ENCODE measurements around the gene ZNF91. TPM values are rescaled to one million over a fixed set of nuclear protein-coding genes. Genes with fewer than 3 reads are reported as not detected.
A peak's percentile ranks its signal among the peaks of the same experiment; 100 is the strongest.

ZNF91 gene
- polyA plus RNA-seq, 1 donor = 57.6 TPM

DNA sequence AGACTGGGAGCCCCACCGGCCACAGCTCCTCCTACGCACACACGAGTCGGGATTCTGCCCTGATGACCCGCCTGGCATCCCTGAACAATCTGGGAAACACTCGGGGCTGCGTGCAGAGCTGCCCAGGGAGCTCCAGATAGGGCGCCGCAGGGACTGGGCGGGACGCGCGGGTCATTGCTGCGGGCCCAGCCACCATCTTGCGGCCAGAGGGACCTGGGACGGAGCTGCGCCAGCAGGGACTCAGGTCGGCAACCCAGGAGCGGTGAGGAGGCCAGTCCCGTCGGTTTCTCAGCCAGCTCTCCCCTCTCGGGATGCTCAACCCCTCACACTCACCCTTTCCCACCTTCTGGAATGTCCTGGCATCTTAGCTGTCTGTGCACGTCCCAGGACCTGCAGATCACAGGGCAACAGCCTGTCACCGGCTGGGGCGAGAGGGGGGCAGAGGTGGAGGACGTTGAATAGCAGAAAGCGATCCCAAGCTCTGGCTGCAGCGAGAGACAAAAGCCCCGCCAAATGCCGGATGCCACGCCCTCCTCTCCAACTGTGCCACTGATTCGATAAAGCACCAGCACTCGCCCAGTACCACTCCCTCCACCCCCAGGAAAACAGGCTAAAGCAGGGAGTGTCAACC lies 20.4 kb upstream of the ZNF91 start:
- no CpG with 5 or more reads among the region's 33 CpGs for WGBS (ENCODE audit: insufficient coverage, low lambda C conversion rate)
- Histone ChIP-seq H3K4me3 (ENCODE audit: low read length) (peak overlapping the region; percentile 71), H3K27ac (ENCODE audit: low read length) (peak overlapping the region; percentile 67)

GRCh38 chr19:23415034-23415433 lies 19.8 kb upstream of the ZNF91 start:
- DNase-seq = peak in 1 of 2 donors; percentile 55
- 0% methylated on average over 1 of the region's 13 CpGs for whole genome bisulfite sequencing (ENCODE audit: insufficient coverage, low lambda C conversion rate)
- peak overlapping the region; percentile 67 for H3K27ac ChIP-seq (ENCODE audit: low read length)

More for the DNA sequence above, 20.4 kb upstream of the ZNF91 start:
- Histone ChIP-seq H3K9me3 (ENCODE audit: control insufficient read depth, low read depth, low read length) (peaks cover 7% of the 10 kb centered on the region), H3K27me3 (ENCODE audit: control insufficient read depth, insufficient read depth, low read length) (no peaks in the 10 kb centered on the region), H3K4me1 (ENCODE audit: control insufficient read depth, insufficient read depth, low read length) (peaks cover 7% of the 10 kb centered on the region), H3K36me3 (ENCODE audit: control insufficient read depth, insufficient read depth, low read length) (no peaks in the 10 kb centered on the region)
- peak in 1 of 2 donors; percentile 83 for DNase-seq

GRCh38 chr19:23410155-23410554 lies 14.9 kb upstream of the ZNF91 start:
- H3K4me3 ChIP-seq (ENCODE audit: low read length) = no peak overlapping the region
- no CpG with 5 or more reads among the region's 1 CpG for WGBS (ENCODE audit: insufficient coverage, low lambda C conversion rate)
- H3K9me3 ChIP-seq (ENCODE audit: control insufficient read depth, low read depth, low read length) = no peaks in the 10 kb centered on the region
- peak overlapping the region; percentile 33 for H3K27ac ChIP-seq (ENCODE audit: low read length)
- peak in 1 of 2 donors; percentile 89 for DNase-seq
- no peaks in the 10 kb centered on the region for H3K36me3 ChIP-seq (ENCODE audit: control insufficient read depth, insufficient read depth, low read length)
- no peaks in the 10 kb centered on the region for H3K27me3 ChIP-seq (ENCODE audit: control insufficient read depth, insufficient read depth, low read length)
- H3K4me1 ChIP-seq (ENCODE audit: control insufficient read depth, insufficient read depth, low read length) = peaks cover 41% of the 10 kb centered on the region

More at GRCh38 chr19:23415034-23415433, 19.8 kb upstream of the ZNF91 start:
- Histone ChIP-seq H3K4me1 (ENCODE audit: control insufficient read depth, insufficient read depth, low read length) (peaks cover 11% of the 10 kb centered on the region), H3K4me3 (ENCODE audit: low read length) (peak overlapping the region; percentile 71), H3K9me3 (ENCODE audit: control insufficient read depth, low read depth, low read length) (peaks cover 7% of the 10 kb centered on the region), H3K27me3 (ENCODE audit: control insufficient read depth, insufficient read depth, low read length) (no peaks in the 10 kb centered on the region), H3K36me3 (ENCODE audit: control insufficient read depth, insufficient read depth, low read length) (no peaks in the 10 kb centered on the region)

DNA sequence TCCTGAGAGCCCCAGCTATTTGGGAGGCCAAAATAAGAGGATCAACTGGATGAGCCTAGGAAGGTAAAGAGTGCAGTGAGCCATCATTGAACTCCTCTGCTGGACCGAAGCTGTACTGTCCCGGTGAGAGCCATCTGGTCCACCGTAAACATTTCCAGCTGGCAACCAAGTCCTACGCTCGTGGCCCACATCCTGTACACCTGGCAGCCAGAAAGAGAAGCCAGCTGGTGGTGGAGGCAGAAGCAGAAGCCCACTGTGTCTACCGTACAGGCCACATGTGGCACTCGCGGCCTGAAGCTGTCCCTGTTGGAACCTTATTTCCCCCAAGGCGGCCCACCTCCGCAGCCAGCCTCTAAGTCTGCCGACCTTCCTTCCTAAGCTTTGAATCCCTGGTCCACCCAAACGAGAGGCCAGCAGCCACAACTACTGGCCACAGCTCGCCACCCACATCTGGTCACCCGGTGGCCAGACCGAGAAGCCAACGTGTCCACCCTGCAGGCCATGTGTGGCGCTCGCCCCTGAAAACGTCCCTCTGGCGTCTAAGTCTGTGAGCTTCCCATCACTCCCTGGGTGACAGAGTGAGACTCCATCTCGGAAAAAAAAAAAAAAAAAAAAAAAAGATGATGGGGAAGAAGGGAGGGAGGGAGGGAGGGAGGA lies 14.2 kb upstream of the ZNF91 start:
- Histone ChIP-seq H3K36me3 (ENCODE audit: control insufficient read depth, insufficient read depth, low read length) (no peaks in the 10 kb centered on the region), H3K27ac (ENCODE audit: low read length) (peak overlapping the region; percentile 33), H3K9me3 (ENCODE audit: control insufficient read depth, low read depth, low read length) (no peaks in the 10 kb centered on the region), H3K4me1 (ENCODE audit: control insufficient read depth, insufficient read depth, low read length) (peaks cover 47% of the 10 kb centered on the region), H3K4me3 (ENCODE audit: low read length) (no peak overlapping the region), H3K27me3 (ENCODE audit: control insufficient read depth, insufficient read depth, low read length) (no peaks in the 10 kb centered on the region)
- peak in 1 of 2 donors; percentile 51 for DNase-seq
- 60% methylated on average over 1 of the region's 21 CpGs for WGBS (ENCODE audit: insufficient coverage, low lambda C conversion rate)

- peak overlapping the region; percentile 69 for H3K27ac ChIP-seq (ENCODE audit: low read length)
- peaks cover 59% of the 10 kb centered on the region for H3K4me1 ChIP-seq (ENCODE audit: control insufficient read depth, insufficient read depth, low read length)
- no peaks in the 10 kb centered on the region for H3K9me3 ChIP-seq (ENCODE audit: control insufficient read depth, low read depth, low read length)
- no CpG with 5 or more reads among the region's 2 CpGs for WGBS (ENCODE audit: insufficient coverage, low lambda C conversion rate)
- no peak overlapping the region for H3K4me3 ChIP-seq (ENCODE audit: low read length)
- H3K36me3 ChIP-seq (ENCODE audit: control insufficient read depth, insufficient read depth, low read length) = no peaks in the 10 kb centered on the region
- no peaks in the 10 kb centered on the region for H3K27me3 ChIP-seq (ENCODE audit: control insufficient read depth, insufficient read depth, low read length)
- peak; percentile 76 to 89 for DNase-seq
These were observed 12.4 kb upstream of the ZNF91 start for GRCh38 chr19:23407616-23408133.

DNA sequence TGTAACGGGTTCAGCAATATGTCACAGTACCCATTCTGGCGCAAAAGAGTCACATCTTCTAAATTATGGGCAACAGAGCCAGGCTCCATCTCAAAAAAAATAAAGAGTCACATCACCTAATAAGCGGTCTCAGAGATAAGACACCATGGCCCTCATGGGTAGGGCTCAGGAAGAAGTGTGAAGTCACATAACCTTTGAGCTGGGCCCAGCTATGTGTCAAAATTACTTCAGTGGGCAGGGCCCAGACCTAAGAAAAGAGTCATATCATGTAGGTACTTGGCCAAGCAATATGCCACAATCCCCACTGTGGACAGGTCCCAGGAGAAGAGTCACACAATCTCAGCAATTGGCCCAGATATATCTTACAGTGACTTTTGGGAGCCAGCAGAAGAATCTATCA lies 11.4 kb upstream of the ZNF91 start:
- peak in 1 of 2 donors; percentile 77 for DNase-seq
- no peaks in the 10 kb centered on the region for H3K9me3 ChIP-seq (ENCODE audit: control insufficient read depth, low read depth, low read length)
- no peaks in the 10 kb centered on the region for H3K36me3 ChIP-seq (ENCODE audit: control insufficient read depth, insufficient read depth, low read length)
- H3K27ac ChIP-seq (ENCODE audit: low read length) = peak overlapping the region; percentile 69
- WGBS (ENCODE audit: insufficient coverage, low lambda C conversion rate) = no CpG with 5 or more reads among the region's 3 CpGs
- no peaks in the 10 kb centered on the region for H3K27me3 ChIP-seq (ENCODE audit: control insufficient read depth, insufficient read depth, low read length)
- peaks cover 68% of the 10 kb centered on the region for H3K4me1 ChIP-seq (ENCODE audit: control insufficient read depth, insufficient read depth, low read length)
- H3K4me3 ChIP-seq (ENCODE audit: low read length) = no peak overlapping the region

- Histone ChIP-seq H3K4me1 (ENCODE audit: control insufficient read depth, insufficient read depth, low read length) (peaks cover 73% of the 10 kb centered on the region), H3K9me3 (ENCODE audit: control insufficient read depth, low read depth, low read length) (no peaks in the 10 kb centered on the region), H3K36me3 (ENCODE audit: control insufficient read depth, insufficient read depth, low read length) (no peaks in the 10 kb centered on the region), H3K27ac (ENCODE audit: low read length) (peak overlapping the region; percentile 69), H3K4me3 (ENCODE audit: low read length) (no peak overlapping the region), H3K27me3 (ENCODE audit: control insufficient read depth, insufficient read depth, low read length) (no peaks in the 10 kb centered on the region)
- WGBS (ENCODE audit: insufficient coverage, low lambda C conversion rate) = no CpG with 5 or more reads among the region's 2 CpGs
- DNase-seq = peak in 1 of 2 donors; percentile 78
These were observed 10.8 kb upstream of the ZNF91 start for GRCh38 chr19:23406091-23406490.

- no peaks in the 10 kb centered on the region for H3K36me3 ChIP-seq (ENCODE audit: control insufficient read depth, insufficient read depth, low read length)
- DNase-seq = peak in 1 of 2 donors; percentile 37
- no peak overlapping the region for H3K4me3 ChIP-seq (ENCODE audit: low read length)
- H3K4me1 ChIP-seq (ENCODE audit: control insufficient read depth, insufficient read depth, low read length) = peaks cover 77% of the 10 kb centered on the region
- no CpG with 5 or more reads among the region's 1 CpG for WGBS (ENCODE audit: insufficient coverage, low lambda C conversion rate)
- H3K9me3 ChIP-seq (ENCODE audit: control insufficient read depth, low read depth, low read length) = no peaks in the 10 kb centered on the region
- no peaks in the 10 kb centered on the region for H3K27me3 ChIP-seq (ENCODE audit: control insufficient read depth, insufficient read depth, low read length)
- H3K27ac ChIP-seq (ENCODE audit: low read length) = peak overlapping the region; percentile 69
These were observed 9.4 kb upstream of the ZNF91 start for GRCh38 chr19:23404676-23405075.

GRCh38 chr19:23403581-23404324 lies 8.5 kb upstream of the ZNF91 start:
- Histone ChIP-seq H3K4me3 (ENCODE audit: low read length) (no peak overlapping the region), H3K4me1 (ENCODE audit: control insufficient read depth, insufficient read depth, low read length) (peaks cover 72% of the 10 kb centered on the region), H3K27me3 (ENCODE audit: control insufficient read depth, insufficient read depth, low read length) (no peaks in the 10 kb centered on the region), H3K9me3 (ENCODE audit: control insufficient read depth, low read depth, low read length) (no peaks in the 10 kb centered on the region), H3K27ac (ENCODE audit: low read length) (peak overlapping the region; percentile 89), H3K36me3 (ENCODE audit: control insufficient read depth, insufficient read depth, low read length) (no peaks in the 10 kb centered on the region)
- no CpG with 5 or more reads among the region's 4 CpGs for WGBS (ENCODE audit: insufficient coverage, low lambda C conversion rate)
- DNase-seq = peak; percentile 94 to 98

DNA sequence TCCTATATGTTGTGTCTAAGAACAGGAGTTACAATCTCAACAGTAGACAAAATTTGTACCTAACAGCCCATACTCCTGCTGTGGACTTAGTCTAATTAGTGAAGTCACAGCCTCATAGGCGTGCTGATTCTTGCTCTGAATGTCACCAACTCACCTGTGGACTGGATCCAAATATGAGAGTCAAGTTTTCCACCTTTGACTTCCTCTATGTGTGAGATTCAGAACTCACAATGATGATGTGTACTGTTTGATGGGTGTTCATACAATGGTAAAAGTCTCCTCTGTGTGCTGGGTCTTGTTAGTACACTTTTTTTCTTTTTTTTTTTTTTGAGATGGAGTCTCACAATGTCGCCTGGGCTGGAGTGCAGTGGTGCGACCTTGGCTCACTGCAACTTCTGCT lies 7.8 kb upstream of the ZNF91 start:
- H3K27me3 ChIP-seq (ENCODE audit: control insufficient read depth, insufficient read depth, low read length) = no peaks in the 10 kb centered on the region
- H3K36me3 ChIP-seq (ENCODE audit: control insufficient read depth, insufficient read depth, low read length) = no peaks in the 10 kb centered on the region
- H3K9me3 ChIP-seq (ENCODE audit: control insufficient read depth, low read depth, low read length) = no peaks in the 10 kb centered on the region
- H3K27ac ChIP-seq (ENCODE audit: low read length) = peak overlapping the region; percentile 89
- no peak overlapping the region for H3K4me3 ChIP-seq (ENCODE audit: low read length)
- peaks cover 68% of the 10 kb centered on the region for H3K4me1 ChIP-seq (ENCODE audit: control insufficient read depth, insufficient read depth, low read length)
- DNase-seq = peak in 1 of 2 donors; percentile 60
- WGBS (ENCODE audit: insufficient coverage, low lambda C conversion rate) = no CpG with 5 or more reads among the region's 3 CpGs

All from large intestine (tissue), 3 donors.